ENCODE measurements around the gene PITPNC1.

GRCh38 chr17:67441052-67441895 is 64.2 kb downstream of the PITPNC1 start:
- no peak for TF ChIP-seq CTCF (IDR thresholded peaks at IDR 0.05)
- no peak for TF ChIP-seq POLR2A (IDR thresholded peaks at IDR 0.05; ENCODE audit: low read depth)
- TF ChIP-seq POLR2AphosphoS5 (IDR thresholded peaks at IDR 0.05), result peak; percentile 12 to 58

All from esophagus muscularis mucosa (tissue), 3 donors.